Measurements from ENCODE around the gene SIGLEC7. TPM values are rescaled to one million over a fixed set of nuclear protein-coding genes. Genes with fewer than 3 reads are reported as not detected.

The SIGLEC7 gene
- total RNA-seq, 1 donor from 2014 or later: not detected

- Mint-ChIP-seq H3K27me3 (peaks cover 44% of the 10 kb centered on the region), H3K36me3 (ENCODE audit: low read depth) (no peaks in the 10 kb centered on the region), H3K4me3 (no peak overlapping the region), H3K27ac (no peak overlapping the region), H3K4me1 (peaks cover 23% of the 10 kb centered on the region), H3K9me3 (peaks cover 3% of the 10 kb centered on the region)
- CTCF ChIA-PET: no interaction called here
- ATAC-seq (ENCODE audit: low read depth) (no peak), DNase-seq (no peak)
- intact Hi-C loops (cut with micrococcal nuclease): no loop called here
- POLR2A ChIA-PET: no interaction called here
- no peak for TF ChIP-seq CTCF (IDR thresholded peaks at IDR 0.05)
These were observed 5.1 kb upstream of the SIGLEC7 start for GRCh38 chr19:51136851-51137551.

- ChIA-PET CTCF (no interaction called here), POLR2A (no interaction called here)
- peaks cover 19% of the 10 kb centered on the region for H3K4me1 Mint-ChIP-seq
- H3K9me3 Mint-ChIP-seq: peaks cover 3% of the 10 kb centered on the region
- H3K27ac Mint-ChIP-seq: no peak overlapping the region
- DNase-seq (no peak), ATAC-seq (ENCODE audit: low read depth) (no peak)
- no peak for TF ChIP-seq CTCF (IDR thresholded peaks at IDR 0.05)
- peaks cover 42% of the 10 kb centered on the region for H3K27me3 Mint-ChIP-seq
- no peaks in the 10 kb centered on the region for H3K36me3 Mint-ChIP-seq (ENCODE audit: low read depth)
- intact Hi-C loops (cut with micrococcal nuclease): no loop called here
- H3K4me3 Mint-ChIP-seq: no peak overlapping the region
These were observed 4.2 kb upstream of the SIGLEC7 start for GRCh38 chr19:51137792-51138425.

DNA sequence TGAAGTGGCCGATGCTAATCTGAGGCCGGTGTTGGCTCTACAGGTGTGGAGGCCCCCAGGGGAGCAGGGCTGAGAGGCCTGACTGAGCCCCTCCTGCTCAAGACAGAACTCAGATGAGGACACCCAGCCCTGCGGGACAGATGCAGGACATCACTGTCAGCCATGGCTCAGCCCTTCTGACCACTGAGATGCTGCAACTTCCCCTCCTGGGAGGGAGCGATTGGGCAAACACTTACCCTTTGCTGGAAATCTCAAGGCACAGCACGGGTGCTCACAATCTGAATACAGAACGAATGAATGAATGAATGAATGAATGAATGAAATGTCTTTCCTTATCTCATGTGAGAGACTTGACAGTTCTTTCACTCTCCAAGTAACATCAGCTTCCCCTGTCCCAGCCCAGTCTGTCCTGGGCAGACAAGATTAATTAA, 3.5 kb upstream of the SIGLEC7 start:
- Mint-ChIP-seq H3K4me3 (no peak overlapping the region), H3K27ac (no peak overlapping the region), H3K9me3 (peaks cover 3% of the 10 kb centered on the region), H3K27me3 (peaks cover 42% of the 10 kb centered on the region), H3K36me3 (ENCODE audit: low read depth) (no peaks in the 10 kb centered on the region), H3K4me1 (peaks cover 19% of the 10 kb centered on the region)
- no peak for TF ChIP-seq CTCF (IDR thresholded peaks at IDR 0.05)
- no peak for ATAC-seq (ENCODE audit: low read depth)
- ChIA-PET CTCF (no interaction called here), POLR2A (no interaction called here)
- intact Hi-C loops (cut with micrococcal nuclease): no loop called here
- no peak for DNase-seq

GRCh38 chr19:51139299-51140014, 2.6 kb upstream of the SIGLEC7 start:
- H3K27ac Mint-ChIP-seq: no peak overlapping the region
- ATAC-seq (ENCODE audit: low read depth): no peak
- DNase-seq: no peak
- H3K27me3 Mint-ChIP-seq: peaks cover 48% of the 10 kb centered on the region
- no peaks in the 10 kb centered on the region for H3K36me3 Mint-ChIP-seq (ENCODE audit: low read depth)
- peaks cover 3% of the 10 kb centered on the region for H3K9me3 Mint-ChIP-seq
- CTCF ChIA-PET: no interaction called here
- intact Hi-C loops (cut with micrococcal nuclease): no loop called here
- H3K4me1 Mint-ChIP-seq: peaks cover 19% of the 10 kb centered on the region
- POLR2A ChIA-PET: no interaction called here
- no peak overlapping the region for H3K4me3 Mint-ChIP-seq
- no peak for TF ChIP-seq CTCF (IDR thresholded peaks at IDR 0.05)

- Mint-ChIP-seq H3K27ac (no peak overlapping the region), H3K9me3 (peaks cover under 1% of the 10 kb centered on the region), H3K36me3 (ENCODE audit: low read depth) (no peaks in the 10 kb centered on the region), H3K4me3 (no peak overlapping the region), H3K27me3 (peaks cover 49% of the 10 kb centered on the region), H3K4me1 (peaks cover 19% of the 10 kb centered on the region)
- intact Hi-C loops (cut with micrococcal nuclease): no loop called here
- ChIA-PET POLR2A (no interaction called here), CTCF (no interaction called here)
- no peak for ATAC-seq (ENCODE audit: low read depth)
- TF ChIP-seq CTCF (IDR thresholded peaks at IDR 0.05): no peak
- DNase-seq: no peak
These were observed 1.7 kb upstream of the SIGLEC7 start for GRCh38 chr19:51140441-51140840.

Measured in activated B cell treated with CpG ODN at 0.5 μM for 24 hours (primary cell).